Large intestine (tissue), 3 donors: ENCODE results near the gene VAPB. TPM values are rescaled to one million over a fixed set of nuclear protein-coding genes. Genes with fewer than 3 reads are reported as not detected.
"Not testable (repeated sequence)": the region's sequence is repeated elsewhere in the genome, so short reads cannot be mapped to it uniquely, and the experiment has no call there.

Experiments
- DNase-seq, 2 donors: peaks; one replicate each; pipeline versions ENCODE4 v3.0.0 to v3.0.0-alpha.2; 2013
- H3K27ac ChIP-seq: one replicate; pipeline ENCODE4 v1.5.1; 2013; ENCODE audit warnings: low read length
- H3K27me3 ChIP-seq: 2 replicates; pipeline ENCODE4 v1.6.1; 2013; ENCODE audit warnings: low read length; ENCODE audit not compliant: control insufficient read depth, insufficient read depth
- H3K36me3 ChIP-seq: 2 replicates; pipeline ENCODE4 v1.6.1; 2013; ENCODE audit warnings: low read length; ENCODE audit not compliant: control insufficient read depth, insufficient read depth
- H3K4me1 ChIP-seq: one replicate; pipeline ENCODE4 v1.6.1; 2013; ENCODE audit warnings: low read length; ENCODE audit not compliant: control insufficient read depth, insufficient read depth
- H3K4me3 ChIP-seq: one replicate; pipeline ENCODE4 v1.5.1; 2013; ENCODE audit warnings: low read length
- H3K9me3 ChIP-seq: one replicate; pipeline ENCODE4 v1.6.1; 2013; ENCODE audit warnings: mild to moderate bottlenecking, low read depth, low read length, moderate library complexity; ENCODE audit not compliant: control insufficient read depth
- WGBS: methylation state at CpG from one replicate; pipeline ENCODE4 v1.1.5; 2013; ENCODE audit warnings: low lambda C conversion rate; ENCODE audit not compliant: insufficient coverage; 5-methylcytosine and 5-hydroxymethylcytosine counted together
- polyA plus RNA-seq: library from polyadenylated mRNA; unstranded; fragments of 120-200 nt; gene quantifications from one replicate; pipeline ENCODE4 v1.2.1, GENCODE V29; 2013

Gene VAPB
- polyA plus RNA-seq, 1 donor: 39.2 TPM

GRCh38 chr20:58405504-58406291 lies 16.7 kb downstream of the VAPB start:
- DNase-seq: no peak
- H3K27ac ChIP-seq: no peak overlapping the region
- H3K4me1 ChIP-seq: no peaks in the 10 kb centered on the region
- no peaks in the 10 kb centered on the region for H3K36me3 ChIP-seq
- no peak overlapping the region for H3K4me3 ChIP-seq
- no peaks in the 10 kb centered on the region for H3K27me3 ChIP-seq
- H3K9me3 ChIP-seq: no peaks in the 10 kb centered on the region
- WGBS: 100% methylated on average over 1 of the region's 11 CpGs

DNA sequence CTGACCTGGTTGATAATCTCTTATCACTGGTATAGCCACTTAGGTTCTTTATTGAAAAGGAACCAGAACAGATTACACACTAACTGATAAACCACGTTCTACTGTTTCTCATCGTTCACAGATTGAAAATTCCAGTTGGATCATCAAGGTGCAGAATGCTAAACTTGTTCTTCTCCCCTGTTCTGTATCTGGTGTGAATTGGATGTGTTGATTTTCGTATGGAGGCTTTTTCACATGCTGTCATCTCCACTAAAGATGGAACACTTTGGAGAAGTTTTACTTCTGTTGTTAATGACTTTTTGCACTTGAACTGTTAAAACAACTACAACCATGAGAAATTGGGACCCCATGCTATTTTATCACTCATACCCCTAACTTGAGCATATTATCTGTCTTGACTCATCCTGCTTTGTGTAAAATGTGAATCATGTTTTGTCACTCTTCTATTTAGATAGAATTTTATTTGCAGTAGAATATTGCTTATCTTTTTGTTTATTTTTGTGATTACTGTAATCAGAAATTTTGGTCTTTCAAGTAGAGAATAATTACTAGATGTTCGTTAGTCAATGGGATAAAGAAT lies 17.5 kb downstream of the VAPB start:
- no peak overlapping the region for H3K4me3 ChIP-seq
- H3K36me3 ChIP-seq: no peaks in the 10 kb centered on the region
- H3K27me3 ChIP-seq: no peaks in the 10 kb centered on the region
- no peaks in the 10 kb centered on the region for H3K4me1 ChIP-seq
- no peaks in the 10 kb centered on the region for H3K9me3 ChIP-seq
- no peak overlapping the region for H3K27ac ChIP-seq
- 57% methylated on average over 1 of the region's 4 CpGs for WGBS
- no peak for DNase-seq

DNA sequence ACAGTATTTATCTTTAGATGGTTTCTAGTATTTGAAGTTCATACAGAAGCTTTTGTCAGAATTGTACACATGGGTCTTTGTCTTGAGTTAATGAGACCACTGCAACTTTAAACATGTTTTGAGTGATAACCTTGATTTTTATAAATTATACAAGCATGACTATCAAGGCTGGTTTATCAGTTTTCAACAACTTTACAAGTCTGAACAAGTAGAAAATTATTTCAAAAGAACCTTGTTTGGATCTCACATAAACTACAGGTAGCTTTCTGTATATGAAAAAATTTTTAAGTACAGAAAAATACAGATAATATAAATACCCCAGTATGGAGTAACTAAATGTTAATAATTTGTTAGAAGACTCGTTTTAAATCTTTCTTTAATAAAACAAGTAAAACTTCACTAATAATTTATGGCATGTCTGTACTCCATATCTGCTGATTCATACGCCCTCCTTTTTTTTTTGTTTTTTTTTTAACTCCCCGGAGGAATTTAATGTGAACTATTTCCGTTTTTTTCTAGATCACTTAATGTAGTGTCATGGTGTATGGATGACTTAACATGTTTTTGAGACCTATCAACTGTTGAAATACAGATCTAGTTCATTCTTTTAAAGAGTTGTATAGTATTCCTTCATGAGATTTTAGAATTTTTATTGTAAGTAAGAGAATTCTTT lies 18.3 kb downstream of the VAPB start:
- Histone ChIP-seq H3K4me1 (no peaks in the 10 kb centered on the region), H3K4me3 (no peak overlapping the region), H3K27me3 (no peaks in the 10 kb centered on the region), H3K9me3 (no peaks in the 10 kb centered on the region), H3K36me3 (no peaks in the 10 kb centered on the region), H3K27ac (no peak overlapping the region)
- 52% methylated on average over 2 of the region's 4 CpGs for WGBS
- no peak for DNase-seq

DNA sequence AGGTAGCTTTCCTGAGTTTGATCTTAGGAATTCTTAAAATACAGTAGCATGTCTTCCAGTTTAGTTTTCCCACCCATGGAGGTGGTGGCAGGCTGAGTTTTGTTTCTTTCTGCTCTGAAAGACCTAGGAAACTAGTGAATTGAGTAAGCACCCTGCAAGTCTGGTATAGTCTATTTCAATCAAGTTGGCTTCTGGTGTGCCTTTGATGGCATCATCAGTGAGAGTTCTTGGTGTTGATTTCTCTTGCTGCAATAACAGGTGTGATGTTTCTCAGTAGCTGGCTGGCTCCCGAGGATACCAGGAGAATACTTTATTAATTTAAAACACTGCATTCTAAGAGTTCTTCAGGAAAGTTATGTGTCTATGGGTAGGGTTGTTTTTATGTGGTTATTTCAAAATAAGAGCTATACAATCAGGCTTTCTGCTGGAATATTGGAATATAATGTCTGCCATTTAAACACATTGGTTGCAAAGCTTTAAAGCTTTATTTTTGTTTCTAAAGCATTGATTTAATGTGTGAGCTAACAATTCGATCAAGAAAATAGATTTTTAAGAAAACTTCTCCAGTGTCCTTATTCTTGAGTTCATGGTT lies 19.0 kb downstream of the VAPB start:
- 100% methylated on average over 1 of the region's 2 CpGs for WGBS
- H3K27ac ChIP-seq: no peak overlapping the region
- no peaks in the 10 kb centered on the region for H3K4me1 ChIP-seq
- H3K27me3 ChIP-seq: no peaks in the 10 kb centered on the region
- no peak for DNase-seq
- H3K4me3 ChIP-seq: no peak overlapping the region
- H3K9me3 ChIP-seq: no peaks in the 10 kb centered on the region
- H3K36me3 ChIP-seq: no peaks in the 10 kb centered on the region

DNA sequence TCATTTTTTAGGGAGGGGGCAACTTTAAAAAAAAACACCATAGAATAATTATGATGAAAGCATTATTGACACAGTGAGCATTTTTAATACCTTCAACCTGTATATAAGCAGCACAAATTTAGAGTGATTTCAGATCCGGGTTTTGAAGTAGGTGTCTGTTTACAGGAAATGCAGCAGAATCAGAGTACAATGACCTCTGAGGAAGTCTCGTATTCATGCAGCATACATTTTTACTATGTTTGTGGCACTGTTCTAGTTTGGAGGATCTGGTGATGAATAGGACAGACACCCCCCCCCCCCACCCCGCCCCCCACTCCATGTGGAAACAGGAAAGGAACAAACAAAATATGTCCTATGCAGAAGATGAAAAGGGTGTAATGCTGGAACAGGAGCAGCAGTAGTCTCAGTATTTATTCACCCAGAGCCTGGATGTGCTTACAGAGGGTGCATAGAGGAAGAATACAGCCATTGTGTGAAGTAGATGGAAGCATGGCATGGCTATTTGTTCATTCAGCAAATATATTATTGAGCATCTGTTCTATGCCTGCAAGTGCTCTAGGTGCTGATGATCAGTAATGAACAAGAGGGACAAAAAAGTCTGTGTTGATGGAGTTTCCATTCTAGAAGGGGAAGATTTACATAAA lies 19.7 kb downstream of the VAPB start:
- no peaks in the 10 kb centered on the region for H3K4me1 ChIP-seq
- no peaks in the 10 kb centered on the region for H3K36me3 ChIP-seq
- no peaks in the 10 kb centered on the region for H3K9me3 ChIP-seq
- no peak overlapping the region for H3K4me3 ChIP-seq
- WGBS: no CpG with 5 or more reads among the region's 3 CpGs
- no peaks in the 10 kb centered on the region for H3K27me3 ChIP-seq
- no peak for DNase-seq
- no peak overlapping the region for H3K27ac ChIP-seq

DNA sequence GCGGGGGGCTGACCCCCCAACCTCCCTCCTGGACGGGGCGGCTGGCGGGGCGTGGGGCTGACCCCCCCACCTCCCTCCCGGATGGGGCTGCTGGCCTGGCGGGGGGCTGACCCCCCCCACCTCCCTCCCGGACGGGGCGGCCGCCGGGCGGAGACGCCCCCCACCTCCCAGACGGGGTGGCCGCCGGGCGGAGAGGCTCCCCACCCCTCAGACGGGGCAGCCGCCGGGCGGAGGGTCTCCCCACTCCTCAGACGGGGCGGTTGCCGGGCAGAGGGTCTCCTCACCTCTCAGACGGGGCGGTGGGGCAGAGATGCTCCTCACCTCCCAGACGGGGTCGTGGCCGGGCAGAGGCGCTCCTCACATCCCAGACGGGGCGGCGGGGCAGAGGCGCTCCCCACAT lies 25.2 kb downstream of the VAPB start:
- no CpG with 5 or more reads among the region's 35 CpGs for WGBS
- not testable (repeated sequence) for H3K4me1 ChIP-seq, H3K36me3 ChIP-seq, H3K27me3 ChIP-seq, H3K27ac ChIP-seq, H3K9me3 ChIP-seq, H3K4me3 ChIP-seq, DNase-seq

DNA sequence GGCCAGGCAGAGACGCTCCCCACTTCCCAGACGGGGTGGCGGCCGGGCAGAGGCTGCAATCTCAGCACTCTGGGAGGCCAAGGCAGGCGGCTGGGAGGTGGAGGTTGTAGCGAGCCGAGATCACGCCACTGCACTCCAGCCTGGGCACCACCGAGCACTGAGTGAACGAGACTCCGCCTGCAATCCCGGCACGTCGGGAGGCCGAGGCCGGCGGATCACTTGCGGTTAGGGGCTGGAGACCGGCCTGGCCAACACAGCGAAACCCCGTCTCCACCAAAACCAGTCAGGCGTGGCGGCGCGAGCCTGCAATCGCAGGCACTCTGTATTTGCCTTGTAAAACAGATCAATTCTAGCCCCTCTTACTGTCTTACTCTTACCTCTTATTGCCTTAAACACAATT lies 25.8 kb downstream of the VAPB start:
- H3K9me3 ChIP-seq, H3K4me3 ChIP-seq, H3K4me1 ChIP-seq, DNase-seq, H3K27ac ChIP-seq, H3K27me3 ChIP-seq: not testable (repeated sequence)
- WGBS: no CpG with 5 or more reads among the region's 26 CpGs
- peaks cover 12% of the 10 kb centered on the region for H3K36me3 ChIP-seq

DNA sequence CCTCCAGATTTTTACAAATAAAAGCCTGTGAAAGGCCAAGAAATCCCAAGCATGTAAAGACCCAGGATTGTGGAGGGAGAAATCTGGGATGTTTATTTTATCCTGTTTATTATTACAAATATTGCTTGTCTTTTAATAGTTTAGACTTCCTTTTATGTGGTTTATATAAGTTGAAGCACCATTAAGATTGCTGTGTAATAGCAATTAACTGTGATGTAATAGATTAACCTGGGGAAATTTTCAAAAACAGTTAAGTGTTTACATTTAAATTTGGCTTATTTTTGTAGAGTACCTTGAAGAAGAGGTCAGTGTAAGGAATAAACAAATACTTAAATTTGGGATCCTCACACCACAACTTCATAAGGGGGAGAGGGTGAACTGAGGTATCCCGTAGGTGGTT lies 27.0 kb downstream of the VAPB start:
- H3K27ac ChIP-seq: no peak overlapping the region
- no CpG with 5 or more reads among the region's 1 CpG for WGBS

DNA sequence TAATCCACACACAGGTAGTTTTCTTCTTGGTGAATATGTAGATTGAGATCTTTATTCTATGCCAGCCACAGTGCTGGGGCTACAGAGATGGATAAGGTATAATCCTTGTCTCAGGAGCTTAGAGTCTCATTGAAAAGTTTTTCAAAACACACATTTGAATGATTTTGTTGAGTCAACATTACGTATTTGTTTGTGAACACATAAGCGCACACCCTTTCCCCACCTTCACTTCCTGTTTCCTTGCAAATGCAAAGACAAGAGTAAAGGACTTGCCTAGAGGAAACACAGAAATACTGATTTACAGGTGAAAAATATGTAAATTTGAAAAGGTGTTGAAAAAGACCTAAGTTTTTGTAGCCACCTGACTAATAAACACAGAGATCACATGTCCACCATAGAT lies 27.8 kb downstream of the VAPB start:
- no peaks in the 10 kb centered on the region for H3K27me3 ChIP-seq
- 100% methylated on average over 1 of the region's 2 CpGs for WGBS
- H3K27ac ChIP-seq: no peak overlapping the region
- peaks cover 8% of the 10 kb centered on the region for H3K9me3 ChIP-seq
- peaks cover 3% of the 10 kb centered on the region for H3K4me1 ChIP-seq
- DNase-seq: no peak
- H3K36me3 ChIP-seq: peaks cover 27% of the 10 kb centered on the region
- no peak overlapping the region for H3K4me3 ChIP-seq

More for the DNA sequence above, 27.0 kb downstream of the VAPB start:
- peaks cover 22% of the 10 kb centered on the region for H3K36me3 ChIP-seq
- H3K27me3 ChIP-seq: no peaks in the 10 kb centered on the region
- H3K9me3 ChIP-seq: peaks cover 8% of the 10 kb centered on the region
- DNase-seq: no peak
- H3K4me3 ChIP-seq: no peak overlapping the region
- H3K4me1 ChIP-seq: peaks cover 3% of the 10 kb centered on the region

GRCh38 chr20:58417438-58417837 lies 28.4 kb downstream of the VAPB start:
- Histone ChIP-seq H3K27ac (peak overlapping the region; percentile 22), H3K4me1 (peaks cover 3% of the 10 kb centered on the region), H3K9me3 (peaks cover 8% of the 10 kb centered on the region), H3K4me3 (no peak overlapping the region), H3K27me3 (no peaks in the 10 kb centered on the region), H3K36me3 (peaks cover 27% of the 10 kb centered on the region)
- WGBS: no CpG with 5 or more reads among the region's 3 CpGs
- DNase-seq: peak; percentile 56 to 72
